Panc1 (cell line): ENCODE results near the gene ZNF557.

Experiments
- CTCF ChIP-seq: fragments of 450-650 bp; IDR thresholded peaks from 2 replicates; pipeline ENCODE4 v1.5.1; 2017; ENCODE audit warnings: mild to moderate bottlenecking
- POLR2AphosphoS5 ChIP-seq: IDR thresholded peaks from 2 replicates; pipeline ENCODE4 v1.6.1; 2012; ENCODE audit warnings: mild to moderate bottlenecking, low read depth, low read length, moderate library complexity
- SIN3A ChIP-seq: IDR thresholded peaks from 2 replicates; pipeline ENCODE4 v1.6.1; 2012; ENCODE audit warnings: low read depth, mild to moderate bottlenecking, low read length, moderate library complexity, borderline replicate concordance; ENCODE audit not compliant: insufficient read depth
- TCF7L2 ChIP-seq: IDR thresholded peaks from 2 replicates; pipeline ENCODE4 v1.6.1; 2011; ENCODE audit warnings: mild to moderate bottlenecking, low read depth, low read length, inconsistent platforms
- TF ChIP-seq, protein P1 (sequence below), 2 experiments: IDR thresholded peaks; 2 replicates each; pipeline ENCODE4 v1.6.1; 2011 to 2012; ENCODE audit warnings: low read depth in 2 of 2, control low read depth in 1 of 2, low read length in 1 of 2, mild to moderate bottlenecking in 1 of 2, moderate library complexity in 1 of 2; ENCODE audit not compliant: insufficient read depth in 1 of 2

- TF ChIP-seq CTCF (no peak), POLR2AphosphoS5 (no peak), SIN3A (no peak), TCF7L2 (no peak)
- TF ChIP-seq, protein P1, sequence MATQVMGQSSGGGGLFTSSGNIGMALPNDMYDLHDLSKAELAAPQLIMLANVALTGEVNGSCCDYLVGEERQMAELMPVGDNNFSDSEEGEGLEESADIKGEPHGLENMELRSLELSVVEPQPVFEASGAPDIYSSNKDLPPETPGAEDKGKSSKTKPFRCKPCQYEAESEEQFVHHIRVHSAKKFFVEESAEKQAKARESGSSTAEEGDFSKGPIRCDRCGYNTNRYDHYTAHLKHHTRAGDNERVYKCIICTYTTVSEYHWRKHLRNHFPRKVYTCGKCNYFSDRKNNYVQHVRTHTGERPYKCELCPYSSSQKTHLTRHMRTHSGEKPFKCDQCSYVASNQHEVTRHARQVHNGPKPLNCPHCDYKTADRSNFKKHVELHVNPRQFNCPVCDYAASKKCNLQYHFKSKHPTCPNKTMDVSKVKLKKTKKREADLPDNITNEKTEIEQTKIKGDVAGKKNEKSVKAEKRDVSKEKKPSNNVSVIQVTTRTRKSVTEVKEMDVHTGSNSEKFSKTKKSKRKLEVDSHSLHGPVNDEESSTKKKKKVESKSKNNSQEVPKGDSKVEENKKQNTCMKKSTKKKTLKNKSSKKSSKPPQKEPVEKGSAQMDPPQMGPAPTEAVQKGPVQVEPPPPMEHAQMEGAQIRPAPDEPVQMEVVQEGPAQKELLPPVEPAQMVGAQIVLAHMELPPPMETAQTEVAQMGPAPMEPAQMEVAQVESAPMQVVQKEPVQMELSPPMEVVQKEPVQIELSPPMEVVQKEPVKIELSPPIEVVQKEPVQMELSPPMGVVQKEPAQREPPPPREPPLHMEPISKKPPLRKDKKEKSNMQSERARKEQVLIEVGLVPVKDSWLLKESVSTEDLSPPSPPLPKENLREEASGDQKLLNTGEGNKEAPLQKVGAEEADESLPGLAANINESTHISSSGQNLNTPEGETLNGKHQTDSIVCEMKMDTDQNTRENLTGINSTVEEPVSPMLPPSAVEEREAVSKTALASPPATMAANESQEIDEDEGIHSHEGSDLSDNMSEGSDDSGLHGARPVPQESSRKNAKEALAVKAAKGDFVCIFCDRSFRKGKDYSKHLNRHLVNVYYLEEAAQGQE (IDR thresholded peaks at IDR 0.05; ENCODE audit: insufficient read depth in 1 of 2, low read depth in 2 of 2, low read length in 1 of 2), result no peak
Observed at GRCh38 chr19:7112675-7113074, 43.2 kb downstream of the ZNF557 start.
